ENCODE measurements around the gene RBM39. TPM values are rescaled to one million over a fixed set of nuclear protein-coding genes. Genes with fewer than 3 reads are reported as not detected.
A peak's percentile ranks its signal among the peaks of the same experiment; 100 is the strongest.

The RBM39 gene
- total and polyA plus RNA-seq, 2 of the 13 experiments (the other 11 are each of a cell fraction or from before 2014, with no cell fraction given), result 788 to 920 TPM

DNA sequence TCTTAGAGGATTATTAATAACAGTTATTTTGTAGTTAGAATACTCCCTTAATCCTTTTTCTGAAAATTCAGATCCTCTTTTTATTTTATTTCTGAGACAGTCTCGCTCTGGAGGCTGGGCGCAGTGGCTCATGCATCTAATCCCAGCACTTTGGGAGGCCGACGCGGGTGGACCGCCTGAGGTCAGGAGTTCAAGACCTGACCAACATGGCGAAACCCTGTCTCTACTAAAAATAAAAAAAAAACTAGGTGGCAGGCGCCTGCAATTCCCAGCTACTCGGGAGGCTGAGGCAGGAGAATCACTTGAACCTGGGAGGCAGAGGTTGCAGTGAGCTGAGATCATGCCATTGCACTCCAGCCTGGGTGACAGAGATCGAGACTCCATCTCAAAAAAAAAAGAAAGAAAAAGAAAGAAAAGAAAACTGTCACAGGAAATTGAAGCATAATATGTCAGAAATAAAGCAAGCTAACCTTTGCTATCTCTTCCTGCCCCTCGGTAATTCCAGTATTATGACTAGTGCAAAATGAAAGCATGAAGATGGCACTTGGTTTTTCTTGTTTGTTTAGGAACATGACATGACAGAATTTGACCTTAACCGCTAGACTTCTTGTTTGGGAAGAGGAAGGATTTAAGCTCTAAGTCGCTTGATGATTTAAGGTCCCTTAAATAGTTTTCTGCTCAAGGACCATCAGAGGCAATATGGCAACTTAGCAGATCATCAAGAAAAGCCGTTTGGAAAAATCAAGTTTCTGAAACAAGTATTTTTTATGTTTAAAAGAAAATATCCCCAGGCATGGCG is 1.8 kb upstream of the RBM39 start (continued):
- TF ChIP-seq, protein P1, sequence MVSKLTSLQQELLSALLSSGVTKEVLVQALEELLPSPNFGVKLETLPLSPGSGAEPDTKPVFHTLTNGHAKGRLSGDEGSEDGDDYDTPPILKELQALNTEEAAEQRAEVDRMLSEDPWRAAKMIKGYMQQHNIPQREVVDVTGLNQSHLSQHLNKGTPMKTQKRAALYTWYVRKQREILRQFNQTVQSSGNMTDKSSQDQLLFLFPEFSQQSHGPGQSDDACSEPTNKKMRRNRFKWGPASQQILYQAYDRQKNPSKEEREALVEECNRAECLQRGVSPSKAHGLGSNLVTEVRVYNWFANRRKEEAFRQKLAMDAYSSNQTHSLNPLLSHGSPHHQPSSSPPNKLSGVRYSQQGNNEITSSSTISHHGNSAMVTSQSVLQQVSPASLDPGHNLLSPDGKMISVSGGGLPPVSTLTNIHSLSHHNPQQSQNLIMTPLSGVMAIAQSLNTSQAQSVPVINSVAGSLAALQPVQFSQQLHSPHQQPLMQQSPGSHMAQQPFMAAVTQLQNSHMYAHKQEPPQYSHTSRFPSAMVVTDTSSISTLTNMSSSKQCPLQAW (CRISPR knock-in tag; IDR thresholded peaks at IDR 0.05), result no peak
- TF ChIP-seq MEIS2 (CRISPR knock-in tag; IDR thresholded peaks at IDR 0.05), result no peak
- peak; percentile 94 for TF ChIP-seq ZNF460 (CRISPR knock-in tag; IDR thresholded peaks at IDR 0.05; ENCODE audit: borderline replicate concordance)
- TF ChIP-seq, protein P2, sequence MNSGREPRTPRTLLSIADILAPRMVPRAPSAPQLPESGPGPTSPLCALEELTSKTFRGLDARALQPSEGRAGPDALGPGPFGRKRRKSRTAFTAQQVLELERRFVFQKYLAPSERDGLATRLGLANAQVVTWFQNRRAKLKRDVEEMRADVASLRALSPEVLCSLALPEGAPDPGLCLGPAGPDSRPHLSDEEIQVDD (CRISPR knock-in tag; IDR thresholded peaks at IDR 0.05; ENCODE audit: borderline replicate concordance), result no peak
- no peak for TF ChIP-seq ZFP37 (CRISPR knock-in tag; IDR thresholded peaks at IDR 0.05; ENCODE audit: borderline replicate concordance)
- TF ChIP-seq ZEB1 (IDR thresholded peaks at IDR 0.05; ENCODE audit: insufficient replicate concordance, low read depth), result peak; percentile 46
- TF ChIP-seq ZFP90 (CRISPR knock-in tag; IDR thresholded peaks at IDR 0.05; ENCODE audit: borderline replicate concordance), result no peak; the same call in 1 of the 2 replicates
- no peak for TF ChIP-seq KDM3A (CRISPR knock-in tag; IDR thresholded peaks at IDR 0.05; ENCODE audit: low read depth)
- TF ChIP-seq, protein P3, sequence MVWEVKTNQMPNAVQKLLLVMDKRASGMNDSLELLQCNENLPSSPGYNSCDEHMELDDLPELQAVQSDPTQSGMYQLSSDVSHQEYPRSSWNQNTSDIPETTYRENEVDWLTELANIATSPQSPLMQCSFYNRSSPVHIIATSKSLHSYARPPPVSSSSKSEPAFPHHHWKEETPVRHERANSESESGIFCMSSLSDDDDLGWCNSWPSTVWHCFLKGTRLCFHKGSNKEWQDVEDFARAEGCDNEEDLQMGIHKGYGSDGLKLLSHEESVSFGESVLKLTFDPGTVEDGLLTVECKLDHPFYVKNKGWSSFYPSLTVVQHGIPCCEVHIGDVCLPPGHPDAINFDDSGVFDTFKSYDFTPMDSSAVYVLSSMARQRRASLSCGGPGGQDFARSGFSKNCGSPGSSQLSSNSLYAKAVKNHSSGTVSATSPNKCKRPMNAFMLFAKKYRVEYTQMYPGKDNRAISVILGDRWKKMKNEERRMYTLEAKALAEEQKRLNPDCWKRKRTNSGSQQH (CRISPR knock-in tag; IDR thresholded peaks at IDR 0.05; ENCODE audit: low read depth), result no peak
- TF ChIP-seq ZNF124 (CRISPR knock-in tag; IDR thresholded peaks at IDR 0.05), result no peak
- TF ChIP-seq NFKB2 (CRISPR knock-in tag; IDR thresholded peaks at IDR 0.05; ENCODE audit: borderline replicate concordance), result peak; percentile 53; the same call in 1 of the 2 replicates
- TF ChIP-seq ZNF101 (CRISPR knock-in tag; IDR thresholded peaks at IDR 0.05; ENCODE audit: borderline replicate concordance, low read depth), result 0 out of 2 replicates have a peak, but pooled peaks have one; percentile 65
- no peak for TF ChIP-seq RNF2 (conservative IDR thresholded peaks at IDR 0.05; ENCODE audit: low read depth)
- TF ChIP-seq DR1 (CRISPR knock-in tag; IDR thresholded peaks at IDR 0.05), result no peak
- no peak for TF ChIP-seq HNRNPH1 (optimal IDR thresholded peaks at IDR 0.05; ENCODE audit: low read depth, low read length)
- TF ChIP-seq NR2F1 (CRISPR knock-in tag; IDR thresholded peaks at IDR 0.05), result peak; percentile 76 to 85
- no peak for TF ChIP-seq ZNF296 (CRISPR knock-in tag; conservative IDR thresholded peaks at IDR 0.05)
- TF ChIP-seq, protein P4, sequence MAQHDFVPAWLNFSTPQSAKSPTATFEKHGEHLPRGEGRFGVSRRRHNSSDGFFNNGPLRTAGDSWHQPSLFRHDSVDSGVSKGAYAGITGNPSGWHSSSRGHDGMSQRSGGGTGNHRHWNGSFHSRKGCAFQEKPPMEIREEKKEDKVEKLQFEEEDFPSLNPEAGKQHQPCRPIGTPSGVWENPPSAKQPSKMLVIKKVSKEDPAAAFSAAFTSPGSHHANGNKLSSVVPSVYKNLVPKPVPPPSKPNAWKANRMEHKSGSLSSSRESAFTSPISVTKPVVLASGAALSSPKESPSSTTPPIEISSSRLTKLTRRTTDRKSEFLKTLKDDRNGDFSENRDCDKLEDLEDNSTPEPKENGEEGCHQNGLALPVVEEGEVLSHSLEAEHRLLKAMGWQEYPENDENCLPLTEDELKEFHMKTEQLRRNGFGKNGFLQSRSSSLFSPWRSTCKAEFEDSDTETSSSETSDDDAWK (CRISPR knock-in tag; IDR thresholded peaks at IDR 0.05), result no peak
- TF ChIP-seq, protein P5, sequence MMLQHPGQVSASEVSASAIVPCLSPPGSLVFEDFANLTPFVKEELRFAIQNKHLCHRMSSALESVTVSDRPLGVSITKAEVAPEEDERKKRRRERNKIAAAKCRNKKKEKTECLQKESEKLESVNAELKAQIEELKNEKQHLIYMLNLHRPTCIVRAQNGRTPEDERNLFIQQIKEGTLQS (CRISPR knock-in tag; IDR thresholded peaks at IDR 0.05), result no peak
- TF ChIP-seq ELF4 (CRISPR knock-in tag; IDR thresholded peaks at IDR 0.05; ENCODE audit: borderline replicate concordance), result no peak
- TF ChIP-seq EED (CRISPR knock-in tag; IDR thresholded peaks at IDR 0.05), result no peak
- no peak for TF ChIP-seq TAF15 (IDR thresholded peaks at IDR 0.05; ENCODE audit: low read depth, low read length, poor library complexity, severe bottlenecking)
